GM19240 (cell line): Measurements from ENCODE around the gene DENND1B.

Experiments used
- DNase-seq: peaks from one replicate; pipeline ENCODE4 v3.0.0; 2011; ENCODE audit warnings: low spot score; ENCODE audit not compliant: insufficient read length

Gene DENND1B

DNA sequence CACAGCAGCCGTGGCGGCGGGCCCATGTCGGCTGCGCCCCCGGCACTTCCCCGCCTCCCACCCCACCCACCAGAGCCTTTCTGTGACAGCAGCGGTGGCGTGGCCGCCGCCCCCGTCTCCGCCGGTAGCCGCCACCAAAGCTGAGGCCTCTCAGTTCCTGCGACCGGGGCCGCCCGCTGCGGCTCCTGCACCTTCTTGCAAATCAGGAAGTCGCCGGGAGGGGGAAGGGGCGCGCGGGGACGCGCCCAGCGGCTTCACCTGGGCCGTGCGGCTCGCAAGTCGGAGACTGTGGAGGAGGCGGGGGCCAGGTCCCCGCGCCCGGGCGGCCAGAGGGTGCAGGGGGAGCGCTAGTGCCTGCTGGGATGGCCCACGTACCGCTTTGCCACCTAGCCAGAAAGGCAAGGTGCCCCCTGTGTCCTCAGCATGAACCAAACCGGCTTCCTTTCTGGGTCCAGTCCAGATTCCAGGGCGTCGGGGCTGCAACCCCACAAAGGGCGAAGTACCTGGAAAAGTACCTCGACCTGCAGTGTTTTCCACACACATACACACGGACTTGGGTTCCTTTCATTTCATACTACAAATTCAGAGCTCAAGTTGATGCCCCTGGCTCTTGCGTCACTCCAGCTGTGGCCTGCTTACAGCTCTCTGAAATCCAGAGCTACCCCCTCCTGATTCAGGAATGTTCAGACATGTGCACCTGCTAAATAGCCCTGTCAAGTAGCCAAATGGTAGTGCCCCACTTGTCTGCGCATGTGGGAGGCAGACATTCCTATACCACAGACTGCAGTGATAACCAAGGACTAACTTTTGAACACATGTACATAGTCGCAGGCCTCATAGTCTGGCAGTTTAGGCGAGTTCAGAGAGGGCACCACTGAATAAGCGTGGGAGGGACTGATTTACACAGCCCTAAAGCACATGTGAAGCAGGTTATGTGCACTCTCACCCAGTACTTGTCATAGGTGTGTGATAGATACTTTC, at the start of gene DENND1B:
TSS of gene DENND1B (minus strand) at position 199 of the 981 bp plus-strand sequence. CDS start 325 bp downstream, outside the sequence.
- DNase-seq = no peak

- DNase-seq = no peak
Measured at GRCh38 chr1:197814306-197814705, 39.0 kb upstream of the DENND1B start.

DNA sequence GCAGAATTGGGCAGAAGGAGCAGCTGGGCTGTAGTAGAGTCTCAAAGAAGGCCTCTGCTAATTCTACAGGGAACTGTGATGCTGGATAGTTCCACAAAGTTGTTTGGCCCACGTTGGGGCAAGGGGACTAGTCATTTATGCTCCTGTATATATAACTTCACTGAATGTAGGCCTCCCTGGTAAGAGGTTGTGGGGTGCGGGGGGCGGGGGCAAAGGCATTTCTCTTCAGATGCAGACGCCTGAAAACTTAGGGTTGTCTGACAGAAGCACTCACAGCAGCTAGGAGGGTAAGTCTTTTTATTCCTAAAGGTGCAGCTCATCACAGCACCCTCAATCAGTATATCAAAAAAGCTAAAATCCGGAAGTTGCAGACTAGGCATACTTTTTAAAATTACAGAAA, 38.5 kb upstream of the DENND1B start:
- DNase-seq = no peak

- DNase-seq = no peak
Measured at GRCh38 chr1:197811769-197812168, 36.5 kb upstream of the DENND1B start.

GRCh38 chr1:197810812-197811211, 35.5 kb upstream of the DENND1B start:
- no peak for DNase-seq

- no peak for DNase-seq
Measured at GRCh38 chr1:197808880-197809279, 33.6 kb upstream of the DENND1B start.

- no peak for DNase-seq
Measured at GRCh38 chr1:197807739-197808453, 32.6 kb upstream of the DENND1B start.

- DNase-seq = no peak
Measured at GRCh38 chr1:197807216-197807615, 31.9 kb upstream of the DENND1B start.

- DNase-seq = no peak
Measured at GRCh38 chr1:197806718-197807117, 31.4 kb upstream of the DENND1B start.

- DNase-seq = no peak
Measured at GRCh38 chr1:197801684-197802083, 26.4 kb upstream of the DENND1B start.

GRCh38 chr1:197801111-197801482, 25.8 kb upstream of the DENND1B start:
- DNase-seq = no peak

GRCh38 chr1:197800379-197801110, 25.3 kb upstream of the DENND1B start:
- no peak for DNase-seq

DNA sequence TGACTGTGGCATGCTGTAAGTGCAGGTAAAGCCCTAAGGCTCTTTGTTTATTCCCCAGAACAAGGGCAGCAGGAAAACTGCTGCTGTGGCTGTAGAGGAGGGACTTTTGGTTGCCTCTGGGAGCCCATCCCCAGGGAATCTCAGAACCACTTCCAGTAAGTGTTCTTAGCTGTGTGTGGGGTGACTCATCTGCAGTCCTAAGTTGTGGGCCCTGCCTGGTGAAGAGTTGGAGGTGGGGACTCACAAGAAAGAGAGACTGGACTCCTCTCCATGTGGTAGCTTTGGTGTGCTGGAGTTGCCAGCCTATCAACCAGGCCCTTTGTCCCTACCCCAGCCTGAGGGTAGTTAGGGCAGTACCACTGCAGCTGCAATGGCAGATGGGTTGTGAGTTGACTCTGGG, 24.0 kb upstream of the DENND1B start:
- DNase-seq = no peak

DNA sequence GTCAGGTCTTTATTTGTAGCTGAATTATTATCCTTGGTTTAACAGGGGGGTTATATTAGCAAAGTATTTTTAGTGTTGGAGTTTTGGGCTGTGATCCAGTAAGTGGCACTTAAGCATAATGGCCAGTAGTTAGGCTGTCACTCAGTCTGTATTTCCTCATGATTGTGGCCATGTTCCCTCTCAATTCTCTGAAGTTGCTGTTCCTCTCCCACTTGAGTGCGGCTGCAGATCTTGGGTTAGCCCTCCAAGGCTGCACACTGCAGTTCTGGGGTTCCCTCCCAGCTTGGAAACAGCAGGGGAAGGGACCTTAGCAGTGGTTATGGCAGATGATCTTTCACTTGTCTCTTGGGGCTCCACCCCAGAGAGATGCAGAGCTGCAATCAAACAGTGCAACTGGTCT, 23.2 kb upstream of the DENND1B start:
- DNase-seq = no peak

- DNase-seq = no peak
Measured at GRCh38 chr1:197797010-197797409, 21.7 kb upstream of the DENND1B start.

GRCh38 chr1:197788741-197789739, 13.8 kb upstream of the DENND1B start:
- DNase-seq = no peak

DNA sequence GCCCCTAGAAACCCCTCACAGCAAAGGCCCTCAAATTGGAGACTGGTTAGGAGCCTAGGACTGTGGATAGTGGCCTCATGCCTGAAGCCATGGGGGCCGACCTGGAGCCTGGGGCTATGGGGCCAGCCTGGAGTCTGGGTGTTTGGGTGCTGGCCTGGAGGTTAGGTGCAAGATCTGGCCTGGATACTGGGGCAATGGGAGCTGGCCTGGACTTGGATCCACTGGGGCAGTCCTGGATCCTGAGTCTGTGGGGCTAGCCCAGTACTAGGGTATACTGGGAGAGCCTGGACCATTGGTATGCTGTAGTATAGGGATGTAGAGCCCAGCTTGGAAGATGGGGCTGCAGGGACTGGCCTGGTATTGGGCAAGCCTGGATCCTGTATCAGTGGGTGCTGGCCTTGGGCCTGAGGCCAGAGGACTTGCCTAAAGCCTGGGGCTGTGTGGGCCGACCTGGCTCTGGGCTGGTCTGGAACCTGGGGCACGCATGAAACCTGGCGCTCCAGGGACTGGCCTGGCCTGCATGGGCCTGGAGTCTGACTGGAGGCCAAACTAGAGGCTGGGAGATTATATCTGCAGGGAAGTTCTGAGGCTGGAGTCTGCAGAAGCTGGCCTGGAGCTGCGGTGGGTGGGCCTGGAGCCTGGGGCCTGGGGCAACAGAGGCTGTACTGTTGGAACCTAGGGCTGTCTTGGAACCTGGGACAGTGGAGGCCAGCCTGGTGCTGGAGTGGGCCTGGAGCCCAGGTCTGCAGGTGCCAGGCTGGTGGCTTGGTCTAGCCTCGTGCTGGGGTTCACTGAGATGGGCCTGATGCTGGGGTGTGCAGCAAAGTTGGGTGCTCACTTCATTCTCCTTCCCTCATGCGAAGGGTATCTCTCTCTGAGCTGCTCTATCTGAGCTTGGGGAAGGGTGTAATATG, 12.6 kb upstream of the DENND1B start:
- no peak for DNase-seq

DNA sequence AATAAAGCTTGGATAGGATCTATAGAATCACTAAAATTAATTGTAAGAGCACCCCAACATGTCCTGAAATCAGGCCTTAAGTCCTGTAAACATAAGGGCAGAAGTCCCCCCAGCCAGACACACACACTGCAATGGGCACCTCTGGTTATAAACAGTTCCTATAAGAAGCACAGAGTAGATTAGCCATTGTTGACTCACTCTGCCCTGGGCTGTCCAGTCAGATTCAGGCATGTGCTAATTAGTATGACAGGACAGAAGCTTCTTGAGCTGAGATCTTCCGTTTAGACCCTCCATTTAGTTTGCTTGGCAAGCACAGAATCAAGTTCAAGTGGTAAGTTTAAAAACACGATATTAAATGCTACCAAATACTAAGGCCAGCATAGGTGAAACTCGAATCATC, 11.8 kb upstream of the DENND1B start:
- DNase-seq = no peak

DNA sequence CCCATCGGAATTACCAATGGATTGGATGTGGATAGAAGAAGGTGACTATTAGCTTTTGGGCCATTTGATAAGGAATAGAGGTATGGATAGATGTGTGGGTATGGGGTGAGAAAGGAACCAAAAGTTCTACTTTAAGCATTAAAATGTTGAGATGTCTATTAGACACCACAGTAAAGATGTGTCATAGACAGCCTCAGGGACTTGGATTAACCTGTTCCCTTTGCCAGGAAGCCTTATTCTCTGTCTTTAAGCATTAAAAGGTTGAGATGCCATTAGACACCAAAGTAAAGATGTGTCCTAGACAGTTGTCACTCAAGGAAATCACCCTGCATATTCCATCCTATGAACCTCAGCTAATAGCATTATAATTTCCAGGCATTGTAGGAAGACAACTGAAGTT, 11.0 kb upstream of the DENND1B start:
- DNase-seq = no peak
